ENCODE data around the gene APBB3.

Gene APBB3

DNA sequence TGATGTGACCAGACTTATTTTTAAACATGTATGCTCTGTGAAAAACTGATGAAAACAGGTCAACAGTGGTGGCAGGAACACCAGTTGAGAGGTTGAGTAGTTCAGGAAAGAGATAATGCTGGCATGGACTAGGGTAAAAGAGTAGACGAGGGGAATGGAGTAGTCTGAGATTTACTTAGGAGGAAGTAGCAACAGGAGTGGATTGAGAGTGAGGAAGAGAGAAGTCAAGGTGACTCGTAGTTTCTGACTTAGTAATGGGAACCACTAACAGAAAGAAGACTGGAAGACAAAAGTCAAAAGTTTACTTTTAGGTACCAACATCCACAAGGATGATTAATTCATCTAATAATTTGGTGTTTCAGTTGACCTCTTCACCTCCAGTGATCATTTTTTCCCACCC, 10.7 kb downstream of the APBB3 start:
- no peak for DNase-seq (ENCODE audit: low spot score)

DNA sequence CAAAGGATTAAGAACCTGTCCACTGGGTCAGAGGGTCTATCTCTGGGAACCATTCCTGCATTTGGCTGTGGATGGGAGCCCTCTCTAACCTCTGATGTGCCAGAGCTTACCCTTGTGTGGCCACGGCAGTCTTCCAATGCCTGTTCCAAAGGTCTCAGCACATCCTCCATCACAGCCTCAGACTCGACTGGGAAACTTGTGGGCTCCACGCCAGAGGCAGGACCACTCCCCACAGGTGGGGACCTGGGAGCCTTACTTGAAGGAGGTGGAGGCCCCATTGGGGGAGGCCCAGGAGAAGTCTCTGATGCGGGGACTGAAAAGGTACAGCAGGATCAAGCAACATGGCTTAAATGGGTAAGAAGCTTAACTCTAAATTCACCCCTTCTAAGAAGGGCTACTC, 12.5 kb downstream of the APBB3 start:
- DNase-seq (ENCODE audit: low spot score): no peak

DNA sequence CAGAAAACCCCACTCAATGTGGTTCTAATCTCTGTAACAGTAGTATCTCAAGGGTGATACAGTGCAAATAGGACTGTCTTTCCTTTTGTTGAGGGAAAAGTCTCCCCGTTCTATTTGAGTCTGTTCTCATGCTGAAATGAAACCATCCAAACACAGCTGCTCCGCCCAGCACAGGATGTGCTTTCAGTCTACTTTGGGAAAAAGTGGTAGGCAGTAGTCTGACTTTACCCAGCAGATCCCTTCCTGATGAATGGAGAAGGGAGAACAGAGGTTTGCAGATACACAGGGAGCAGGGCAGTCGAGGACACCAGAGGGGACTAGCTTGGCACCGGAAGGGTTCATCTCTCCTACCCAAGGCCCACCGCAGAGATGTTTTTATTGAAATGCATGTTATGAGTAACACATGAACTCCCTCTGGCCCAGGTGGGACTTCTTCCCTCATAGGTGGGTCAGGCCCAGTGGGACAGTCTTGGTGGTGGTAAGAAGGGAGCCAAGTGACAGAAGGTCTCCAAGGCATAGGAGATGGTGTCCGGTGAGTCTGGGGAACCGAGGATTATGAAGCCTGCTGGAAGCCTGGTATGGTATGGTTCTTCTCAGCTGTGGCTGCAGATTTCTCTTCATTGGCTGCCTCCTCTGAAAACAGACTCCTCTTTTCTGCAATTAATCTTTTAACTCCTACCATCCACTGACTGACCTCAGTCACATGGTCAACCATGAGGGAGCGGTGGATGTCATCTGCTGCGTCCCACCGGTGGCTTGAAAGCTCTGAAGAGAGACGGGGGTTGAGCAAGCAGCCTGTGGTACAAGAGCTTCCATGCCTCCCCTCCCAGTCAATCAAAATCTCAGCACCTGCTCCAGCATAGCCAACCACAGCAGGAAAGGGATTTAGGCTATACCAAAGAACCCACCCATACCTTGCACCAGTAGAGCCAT, 14.0 kb downstream of the APBB3 start:
- no peak for DNase-seq (ENCODE audit: low spot score)

DNA sequence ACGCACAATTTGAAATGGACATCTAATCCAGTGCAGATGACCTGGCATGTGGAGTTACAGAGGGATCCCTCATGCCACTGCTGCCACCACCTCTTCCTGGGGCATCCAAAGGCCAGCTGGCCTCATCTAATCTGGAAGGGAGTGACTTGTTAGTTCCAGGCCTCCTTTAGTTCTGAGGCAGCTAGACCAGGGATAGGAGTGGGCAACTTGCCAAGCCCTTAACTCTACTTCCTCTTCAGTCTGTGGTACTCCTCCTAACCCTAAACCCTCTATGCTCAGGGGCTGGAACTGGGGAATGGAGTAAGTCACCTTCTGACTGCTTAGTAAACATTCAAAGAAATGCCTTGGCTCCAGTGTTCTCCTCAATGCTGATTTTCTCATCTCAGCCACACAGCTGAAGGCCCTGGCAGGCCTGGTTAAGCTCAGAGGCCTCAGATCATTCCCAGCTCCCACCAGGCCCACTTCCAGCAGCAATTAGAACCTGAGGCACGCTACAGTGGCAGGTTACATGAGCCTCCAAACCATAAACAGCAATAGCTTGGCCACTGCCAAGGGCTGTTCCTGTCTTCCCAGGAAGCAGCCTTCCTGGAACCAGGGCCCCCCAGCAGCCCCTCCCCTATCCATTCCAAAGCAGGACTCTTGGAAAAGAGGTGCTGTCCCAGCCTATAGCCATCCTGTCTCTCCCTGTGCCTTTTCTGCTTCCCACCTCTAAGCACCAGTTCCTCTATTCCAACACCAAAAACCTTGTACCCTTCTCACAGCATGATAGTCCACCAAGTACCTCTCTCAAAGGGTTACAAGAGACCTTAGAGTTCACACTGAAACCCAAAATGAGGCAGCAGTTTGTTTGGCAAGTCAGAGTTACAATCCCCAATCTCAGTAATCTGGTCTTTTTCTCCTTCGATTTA, 14.9 kb downstream of the APBB3 start:
- DNase-seq (ENCODE audit: low spot score): no peak

DNA sequence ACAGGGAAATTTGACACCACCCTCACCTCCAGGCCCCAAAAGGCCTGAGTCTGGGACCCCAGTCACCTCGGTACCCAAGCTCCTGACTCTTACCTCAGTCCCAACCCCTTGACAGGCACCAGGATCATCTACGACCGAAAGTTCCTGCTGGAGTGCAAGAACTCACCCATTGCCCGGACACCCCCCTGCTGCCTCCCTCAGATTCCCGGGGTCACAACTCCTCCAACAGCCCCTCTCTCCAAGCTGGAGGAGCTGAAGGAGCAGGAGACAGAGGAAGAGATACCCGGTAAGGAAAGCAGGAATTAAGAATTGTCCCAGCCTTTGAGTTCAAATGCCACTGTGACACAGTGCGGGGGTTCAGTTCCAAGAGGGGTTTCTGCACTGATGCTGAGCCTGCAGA, 15.6 kb downstream of the APBB3 start:
- no peak for DNase-seq (ENCODE audit: low spot score)

DNA sequence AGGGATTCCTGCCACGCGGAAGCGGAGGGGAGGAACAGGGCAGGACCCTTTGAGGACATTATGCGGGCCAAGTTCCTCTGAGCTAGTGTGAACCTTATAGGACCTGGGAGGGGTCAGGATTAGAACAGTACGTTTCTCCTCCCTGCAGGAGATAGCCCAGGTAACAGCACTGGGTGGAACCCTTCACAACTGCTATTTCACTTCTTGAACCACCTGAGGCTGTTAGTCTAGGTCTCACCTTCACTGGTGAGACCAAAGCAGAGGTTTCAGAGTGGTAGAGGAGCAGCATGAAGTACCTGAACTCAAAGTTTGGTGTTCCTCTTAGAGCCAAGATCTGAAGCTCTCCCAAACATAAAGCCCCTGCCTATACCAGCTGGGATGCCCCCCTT, 16.1 kb downstream of the APBB3 start:
- DNase-seq (ENCODE audit: low spot score): no peak

DNA sequence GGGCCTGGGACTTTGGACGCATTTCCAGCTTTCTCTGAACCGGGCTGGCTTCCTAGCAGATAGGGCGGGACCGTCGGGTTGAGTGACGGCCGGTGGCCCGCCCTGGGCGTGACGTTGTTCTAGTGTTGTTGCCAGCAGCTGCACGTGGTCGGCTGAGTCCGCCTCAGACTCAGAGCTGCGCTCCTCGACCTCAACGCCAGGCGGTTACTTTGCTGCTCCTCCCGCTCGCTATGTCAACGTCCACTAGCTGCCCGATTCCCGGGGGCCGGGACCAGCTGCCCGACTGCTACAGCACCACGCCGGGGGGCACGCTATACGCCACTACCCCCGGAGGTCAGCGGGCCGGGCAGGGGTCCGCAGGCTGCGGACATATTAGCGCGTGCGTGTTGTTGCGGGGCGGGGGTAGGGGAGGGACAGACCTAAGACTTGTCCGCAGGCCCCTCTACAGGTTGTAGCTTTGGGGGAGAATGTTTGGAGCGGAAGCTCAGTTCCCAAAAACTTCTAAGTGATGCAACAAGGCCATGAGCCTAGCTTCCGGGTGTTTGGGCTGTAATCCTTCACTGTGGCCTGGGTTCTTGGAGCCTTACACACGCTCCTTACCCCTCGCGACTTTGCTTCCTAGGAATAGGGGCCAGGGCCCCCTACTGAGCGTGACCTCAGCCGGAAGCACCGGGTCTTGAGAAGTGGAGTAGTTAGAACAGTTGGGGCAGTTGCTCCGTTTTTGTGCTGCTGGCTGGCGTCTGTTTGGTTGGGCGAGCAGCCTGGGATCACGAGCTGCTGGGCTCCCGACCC, 16.7 kb downstream of the APBB3 start, which contains the start of gene EIF4EBP3:
Gene EIF4EBP3, plus strand, starts transcription at position 155 of the 792 bp plus-strand sequence. Its CDS starts 76 bp downstream, at position 231.
- peak; percentile 86 for DNase-seq (ENCODE audit: low spot score)

DNA sequence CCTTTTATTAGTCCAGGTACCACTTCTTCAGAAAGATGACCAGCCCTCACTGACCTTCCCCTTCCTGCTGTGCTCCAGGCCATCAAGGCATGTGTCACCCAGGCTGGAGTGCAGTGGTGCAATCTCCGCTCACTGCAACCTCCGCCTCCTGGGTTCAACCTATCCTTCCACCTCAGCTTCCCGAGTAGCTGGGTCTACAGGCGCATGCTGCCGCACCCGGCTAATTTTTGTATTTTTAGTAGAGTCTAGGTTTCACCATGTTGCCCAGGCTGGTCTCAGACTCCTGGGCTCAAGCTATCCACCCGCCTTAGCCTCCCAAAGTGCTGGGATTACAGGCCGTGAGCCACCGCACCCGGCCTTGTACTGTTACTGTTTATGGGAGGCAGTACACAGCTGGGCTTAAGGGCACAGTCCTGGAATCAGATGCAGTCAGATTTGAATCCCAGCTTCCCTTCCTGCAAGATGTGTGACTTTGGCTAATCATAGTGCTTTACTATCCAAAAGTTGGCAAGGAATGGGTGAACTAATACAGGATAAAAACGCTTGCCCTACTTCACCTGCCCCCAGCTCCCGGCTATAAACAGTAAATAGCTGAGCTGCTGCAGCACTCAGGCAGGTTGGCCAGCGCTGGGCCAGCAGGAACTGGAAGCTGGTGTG, 17.4 kb downstream of the APBB3 start:
- no peak for DNase-seq (ENCODE audit: low spot score)

DNA sequence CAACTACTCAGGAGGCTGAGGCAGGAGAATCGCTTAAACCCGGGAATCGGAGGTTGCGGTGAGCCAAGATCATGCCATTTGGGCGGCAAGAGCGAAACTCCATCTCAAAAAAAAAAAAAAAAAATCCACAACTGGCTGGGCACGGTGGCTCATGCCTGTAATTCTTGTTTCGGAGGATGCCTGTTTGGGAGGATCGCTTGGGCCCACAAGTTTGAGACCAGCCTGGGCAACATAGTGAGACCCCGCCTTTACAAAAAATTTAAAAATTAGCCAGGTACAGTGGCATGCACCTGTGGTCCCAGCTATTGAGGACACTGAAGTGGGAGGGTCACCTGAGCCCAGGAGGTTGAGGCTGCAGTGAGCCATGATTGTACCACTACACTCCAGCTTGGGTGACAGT, 18.8 kb downstream of the APBB3 start:
- no peak for DNase-seq (ENCODE audit: low spot score)

DNA sequence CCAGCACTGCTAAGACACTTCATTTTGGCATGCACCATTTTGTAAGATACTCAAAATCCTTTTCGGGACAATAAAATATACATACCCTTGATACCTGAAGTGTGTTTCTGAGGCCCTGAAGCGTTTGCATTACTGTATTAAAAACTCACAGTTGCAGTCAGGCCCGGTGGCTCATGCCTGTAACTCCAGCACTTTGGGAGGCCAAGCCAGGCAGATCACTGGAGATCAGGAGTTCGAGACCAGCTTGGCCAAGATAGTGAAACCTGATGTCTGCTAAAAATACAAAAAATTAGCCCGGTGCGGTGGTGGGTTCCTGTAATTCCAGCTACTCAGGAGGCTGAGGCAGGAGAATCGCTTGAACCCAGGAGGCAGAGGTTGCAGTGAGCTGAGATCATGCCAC, 19.4 kb downstream of the APBB3 start:
- no peak for DNase-seq (ENCODE audit: low spot score)

DNA sequence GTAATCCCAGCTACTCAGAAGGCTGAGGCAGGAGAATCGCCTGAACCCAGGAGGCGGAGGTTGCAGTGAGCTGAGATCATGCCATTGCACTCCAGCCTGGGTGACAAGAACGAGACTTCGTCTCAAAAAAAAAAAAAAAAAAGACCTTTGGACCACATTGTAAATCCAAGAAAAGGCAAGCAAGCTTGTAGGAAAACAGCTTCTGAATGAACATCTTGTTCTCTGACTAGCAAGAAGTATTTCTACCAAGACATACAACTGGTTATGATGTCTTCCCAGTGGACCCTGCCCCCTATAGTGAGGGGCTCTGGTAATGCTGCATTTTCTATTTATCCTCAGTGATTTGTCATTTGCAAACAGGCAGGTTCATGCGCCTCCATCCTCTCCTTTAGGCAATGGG, 21.4 kb downstream of the APBB3 start:
- DNase-seq (ENCODE audit: low spot score): no peak

DNA sequence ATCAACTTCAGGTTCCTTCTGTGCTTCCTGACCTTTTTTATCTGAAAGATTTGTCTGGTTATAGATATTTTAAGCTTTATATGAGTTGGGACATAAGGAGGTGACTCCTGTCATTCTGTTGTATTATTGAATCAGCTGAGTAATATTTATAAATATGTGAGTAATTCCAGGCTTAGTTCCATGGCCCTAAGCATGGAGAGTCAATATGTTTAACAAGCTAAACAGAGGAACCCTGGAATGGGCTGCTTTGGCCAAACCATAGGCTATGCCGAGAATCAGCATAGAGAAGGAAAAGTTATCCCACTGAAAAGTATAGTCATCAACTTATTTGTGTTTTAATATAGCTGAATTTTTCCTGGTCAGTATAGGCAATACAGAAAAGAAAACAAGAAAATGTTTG, 24.2 kb downstream of the APBB3 start:
- DNase-seq (ENCODE audit: low spot score): no peak

DNA sequence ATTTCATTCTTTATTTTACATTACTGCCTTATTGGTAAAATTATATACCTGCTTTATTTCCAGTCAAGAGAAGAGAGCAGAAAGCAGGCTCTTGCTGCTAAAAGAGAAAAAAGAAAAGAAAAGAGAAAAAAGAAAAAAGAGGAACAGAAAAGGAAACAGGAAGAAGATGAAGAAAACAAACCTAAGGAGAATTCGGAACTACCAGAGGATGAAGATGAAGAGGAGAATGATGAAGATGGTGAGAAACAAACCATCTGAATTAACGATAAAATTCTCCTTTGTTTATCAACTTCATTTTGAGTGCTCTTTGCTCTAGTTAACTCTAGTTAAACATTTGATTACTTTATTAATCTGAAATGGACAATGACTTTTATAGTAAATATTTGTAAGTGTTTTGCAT, 40.4 kb downstream of the APBB3 start:
- DNase-seq (ENCODE audit: low spot score): no peak

DNA sequence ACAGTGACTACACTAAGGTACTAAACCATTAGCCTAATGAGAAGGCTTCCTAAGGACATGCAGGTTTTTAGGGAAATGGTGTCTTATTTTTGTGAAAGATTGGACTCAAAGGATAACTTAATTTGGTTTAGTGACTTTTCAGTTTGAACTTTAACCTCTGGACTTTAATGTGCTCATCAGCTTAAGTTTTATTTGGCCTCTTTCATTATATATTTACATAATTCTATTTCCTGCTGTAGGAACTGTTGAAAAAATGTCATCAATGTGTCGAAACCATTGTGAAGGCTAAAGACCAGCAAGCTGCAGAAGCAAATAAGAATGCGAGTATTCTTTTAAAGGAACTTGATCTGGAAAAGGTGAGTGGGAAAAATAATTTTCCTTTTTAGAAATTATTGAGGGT, 51.3 kb downstream of the APBB3 start:
- DNase-seq (ENCODE audit: low spot score): no peak

DNA sequence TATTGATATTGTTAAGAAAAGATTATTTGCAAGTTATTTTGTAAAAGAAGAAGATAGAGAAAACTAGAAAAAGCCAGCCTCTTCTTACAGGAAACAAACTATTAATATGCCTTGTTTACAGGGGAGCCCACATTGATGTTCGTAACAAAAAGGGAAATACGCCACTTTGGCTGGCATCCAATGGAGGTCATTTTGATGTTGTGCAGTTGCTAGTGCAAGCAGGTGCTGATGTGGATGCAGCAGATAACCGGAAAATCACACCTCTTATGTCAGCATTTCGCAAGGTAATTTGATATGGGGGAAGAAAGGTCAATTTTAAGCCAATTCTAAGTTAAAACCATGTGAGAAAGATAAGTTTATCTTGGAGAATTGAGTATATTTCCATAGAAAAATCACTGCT, 54.5 kb downstream of the APBB3 start:
- DNase-seq (ENCODE audit: low spot score): no peak

Data from CD4-positive, alpha-beta T cell treated with Interleukin-6 at 100 ng/mL for 8 hours (primary cell).